HepG2 (cell line): ENCODE measurements around the gene DIABLO. TPM values are rescaled to one million over a fixed set of nuclear protein-coding genes. Genes with fewer than 3 reads are reported as not detected.

ENCODE experiments used
- ATAC-seq: fragments of 200-7000 bp; cut with Tn5 transposase; 3 replicates; pipeline ENCODE4 v1.9.1; 2020; ENCODE audit warnings: mild to moderate bottlenecking, moderate library complexity
- BruUV-seq: library from RNA; stranded (reverse); fragments of 400-500 nt; replicated peaks from 2 replicates; lab custom pipeline; 2021; lab: Mats Ljungman, UMichigan
- CTCF ChIA-PET: fragments of 300-600 bp; formaldehyde crosslinking; extraction: SDS; loops from one replicate; lab custom pipeline; 2021; ENCODE audit warnings: low total read pairs, inconsistent platforms, low intra/inter-chr PET ratio; lab: Yijun Ruan, JAX
- POLR2A ChIA-PET: fragments of 350-600 bp; sonication (Branson Sonifier 250); formaldehyde crosslinking; loops from one replicate; lab custom pipeline; 2020; ENCODE audit warnings: antibody characterized with exemption, inconsistent platforms; lab: Yijun Ruan, JAX
- DNase-seq: peaks from one replicate; pipeline ENCODE4 v3.0.0-alpha.2; 2015; ENCODE audit warnings: low spot score
- FAIRE-seq: peaks from 3 replicates; lab custom pipeline; 2011; peaks lifted over from hg19 to GRCh38; lab: Jason Lieb, UNC
- H2AFZ ChIP-seq: one replicate; pipeline ENCODE4 v1.6.1; 2011; ENCODE audit warnings: low read length, inconsistent platforms
- H3K27ac ChIP-seq: fragments of 300-600 bp; 3 replicates; pipeline ENCODE4 v1.8.0; 2011; ENCODE audit warnings: mixed run types, mild to moderate bottlenecking, mixed read lengths, low read length, inconsistent platforms; ENCODE audit not compliant: insufficient read depth; ENCODE audit errors: extremely low read length
- H3K27me3 ChIP-seq, 2 experiments: fragments of 200-600 bp in 1 of 2; 2 replicates in 1 of 2; 3 replicates in 1 of 2; pipeline versions ENCODE4 v1.6.0 to v1.8.0; 2011; ENCODE audit warnings: low read length in 2 of 2, mild to moderate bottlenecking in 2 of 2, moderate library complexity in 2 of 2, inconsistent platforms in 1 of 2; ENCODE audit not compliant: insufficient read depth in 2 of 2, control insufficient read depth in 1 of 2
- H3K36me3 ChIP-seq, 2 experiments: fragments of 200-600 bp in 1 of 2; replicated peaks in 1 of 2; 2 replicates in 1 of 2; 3 replicates in 1 of 2; pipeline versions ENCODE4 v1.5.1 to v1.8.0; 2011; ENCODE audit warnings: low read length in 2 of 2, inconsistent platforms in 1 of 2; ENCODE audit not compliant: insufficient read depth in 2 of 2, control insufficient read depth in 1 of 2
- H3K4me1 ChIP-seq: 2 replicates; pipeline ENCODE4 v1.5.1; 2012; ENCODE audit warnings: low read length, inconsistent platforms; ENCODE audit not compliant: insufficient read depth
- H3K4me2 ChIP-seq: 2 replicates; pipeline ENCODE4 v1.6.0; 2011; ENCODE audit warnings: low read depth, low read length, inconsistent platforms
- H3K4me3 ChIP-seq, 3 experiments: fragments of 200-600 bp in 1 of 3; sonication (generic), shearing (Covaris generic) in 1 of 3; replicated peaks in 1 of 3; 2 replicates each; pipeline ENCODE4 v1.5.1; 2011 to 2016; ENCODE audit warnings: low read length in 3 of 3, inconsistent platforms in 2 of 3, low read depth in 2 of 3, mild to moderate bottlenecking in 2 of 3, control low read depth in 1 of 3, mixed read lengths in 1 of 3; ENCODE audit not compliant: insufficient read depth in 1 of 3
- H3K79me2 ChIP-seq: one replicate; pipeline ENCODE4 v1.6.1; 2011; ENCODE audit warnings: low read length, inconsistent platforms; ENCODE audit not compliant: insufficient read depth
- H3K9ac ChIP-seq: 2 replicates; pipeline ENCODE4 v1.6.0; 2011; ENCODE audit warnings: mild to moderate bottlenecking, low read depth, low read length, inconsistent platforms; ENCODE audit not compliant: insufficient read depth
- H3K9me3 ChIP-seq: 2 replicates; pipeline ENCODE4 v1.5.1; 2012; ENCODE audit warnings: mild to moderate bottlenecking, low read length
- H4K20me1 ChIP-seq: 2 replicates; pipeline ENCODE4 v1.6.0; 2011; ENCODE audit warnings: inconsistent platforms, mild to moderate bottlenecking, low read length, moderate library complexity; ENCODE audit not compliant: insufficient read depth
- IRF2 ChIP-seq: IDR thresholded peaks from 2 replicates; pipeline ENCODE4 v1.6.1; 2018; ENCODE audit warnings: missing genetic modification reagents, missing compliant biosample characterization
- PRPF4 ChIP-seq: fragments of 200-400 bp; formaldehyde crosslinking; IDR thresholded peaks from 2 replicates; pipeline ENCODE4 v1.6.1; 2016; ENCODE audit warnings: low read length, low read depth; ENCODE audit not compliant: poor library complexity, severe bottlenecking
- SAP130 ChIP-seq: IDR thresholded peaks from 2 replicates; pipeline ENCODE4 v1.6.1; 2016; ENCODE audit warnings: low read depth
- ZNF230 ChIP-seq: sonication (generic); formaldehyde crosslinking; IDR thresholded peaks from 2 replicates; pipeline ENCODE4 v1.4.0; 2020; ENCODE audit warnings: mild to moderate bottlenecking, missing genetic modification reagents
- ZNF431 ChIP-seq: sonication (generic); formaldehyde crosslinking; IDR thresholded peaks from 2 replicates; pipeline ENCODE4 v1.9.0; 2022; ENCODE audit warnings: missing genetic modification reagents, low read depth, mild to moderate bottlenecking, borderline replicate concordance
- ZSCAN22 ChIP-seq: sonication (generic); formaldehyde crosslinking; IDR thresholded peaks from 2 replicates; pipeline ENCODE4 v1.4.0; 2020; ENCODE audit warnings: mild to moderate bottlenecking, missing genetic modification reagents
- WGBS: methylation state at CpG from one replicate; pipeline ENCODE4 v1.1.6; 2017; ENCODE audit warnings: low lambda C conversion rate; 5-methylcytosine and 5-hydroxymethylcytosine counted together
- in situ Hi-C: cut with HindIII; loops from 2 replicates; pipeline ENCODE4 v1.10.0; 2017; ENCODE audit warnings: low pct_unique_long_range_greater_than_20kb; ENCODE audit not compliant: extremely low pct_ligation_motif_present
- intact Hi-C: fragments of 100-400 bp; cut with micrococcal nuclease; formaldehyde crosslinking; loops from one replicate; pipeline ENCODE4 v1.10.0; 2022; ENCODE audit not compliant: unreplicated experiment
- polyA plus RNA-seq, 8 experiments: library from polyadenylated mRNA; depleted of rRNA in 3 of 8; stranded (reverse) in 7 of 8; unstranded in 1 of 8; fragments of >200 nt; fragmentation: Illumina TruSeq in 4 of 8; extraction: Trizol in 4 of 8; gene quantifications; 2 replicates each; pipeline versions ENCODE4 v1.2.1 to v1.2.3, GENCODE V29; 2011 to 2016; ENCODE audit warnings: low read depth in 4 of 8, missing spikeins in 1 of 8, mixed read lengths in 1 of 8; ENCODE audit not compliant: insufficient read depth in 1 of 8
- total RNA-seq, 5 experiments: library from RNA; depleted of rRNA; stranded (reverse); fragments of >200 nt; fragmentation: Illumina TruSeq; extraction: Trizol; gene quantifications; 2 replicates each; pipeline ENCODE4 v1.2.3, GENCODE V29; 2016; ENCODE audit warnings: low read depth in 1 of 5
- TF ChIP-seq, protein P1 (sequence below): sonication (generic); formaldehyde crosslinking; IDR thresholded peaks from 2 replicates; pipeline ENCODE4 v1.5.0; 2020; ENCODE audit warnings: missing genetic modification reagents, mild to moderate bottlenecking, borderline replicate concordance
- TF ChIP-seq, protein P2 (sequence below): sonication (generic); formaldehyde crosslinking; IDR thresholded peaks from 2 replicates; pipeline ENCODE4 v1.5.1; 2020; ENCODE audit warnings: missing genetic modification reagents, mild to moderate bottlenecking, borderline replicate concordance
- TF ChIP-seq, protein P3 (sequence below): IDR thresholded peaks from 2 replicates; pipeline ENCODE4 v1.6.1; 2016; ENCODE audit warnings: missing compliant biosample characterization, missing genetic modification reagents, borderline replicate concordance
- TF ChIP-seq, protein P4 (sequence below): sonication (generic); formaldehyde crosslinking; IDR thresholded peaks from 2 replicates; pipeline ENCODE4 v1.9.0; 2022; ENCODE audit warnings: low read depth, missing genetic modification reagents

DIABLO gene
- total and polyA plus RNA-seq, 2 of the 13 experiments (the other 11 are each of a cell fraction or from before 2014, with no cell fraction given) = 20.7 to 70.9 TPM

DNA sequence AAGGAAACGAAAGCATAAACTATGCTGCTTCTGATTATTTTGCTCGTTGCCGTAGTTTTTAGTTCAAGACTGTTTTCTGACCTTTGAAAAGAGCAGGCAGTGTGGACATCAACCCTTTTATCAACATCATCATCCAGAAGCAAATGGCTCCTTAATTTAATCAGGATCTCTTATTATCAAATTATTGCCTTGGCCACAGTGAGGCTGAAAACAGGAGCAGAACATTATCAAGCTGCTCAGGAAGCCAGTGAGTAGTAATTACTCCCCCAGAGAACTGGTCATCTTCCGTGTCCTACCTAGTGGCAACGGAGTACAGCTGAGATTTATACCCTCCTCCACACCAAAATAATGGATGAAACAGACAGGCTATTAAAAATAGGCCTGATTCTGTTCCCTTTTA lies 2.2 kb upstream of the DIABLO start:
- no peak overlapping the region for H3K4me2 ChIP-seq
- no TSS peak for BruUV-seq
- H4K20me1 ChIP-seq = peaks cover 15% of the 10 kb centered on the region; the same call in 1 of the 2 replicates
- no peak overlapping the region for H3K9ac ChIP-seq
- H3K27ac ChIP-seq = no peak overlapping the region
- FAIRE-seq (no peak), ATAC-seq (no peak), DNase-seq (no peak)
- TF ChIP-seq, protein P1, sequence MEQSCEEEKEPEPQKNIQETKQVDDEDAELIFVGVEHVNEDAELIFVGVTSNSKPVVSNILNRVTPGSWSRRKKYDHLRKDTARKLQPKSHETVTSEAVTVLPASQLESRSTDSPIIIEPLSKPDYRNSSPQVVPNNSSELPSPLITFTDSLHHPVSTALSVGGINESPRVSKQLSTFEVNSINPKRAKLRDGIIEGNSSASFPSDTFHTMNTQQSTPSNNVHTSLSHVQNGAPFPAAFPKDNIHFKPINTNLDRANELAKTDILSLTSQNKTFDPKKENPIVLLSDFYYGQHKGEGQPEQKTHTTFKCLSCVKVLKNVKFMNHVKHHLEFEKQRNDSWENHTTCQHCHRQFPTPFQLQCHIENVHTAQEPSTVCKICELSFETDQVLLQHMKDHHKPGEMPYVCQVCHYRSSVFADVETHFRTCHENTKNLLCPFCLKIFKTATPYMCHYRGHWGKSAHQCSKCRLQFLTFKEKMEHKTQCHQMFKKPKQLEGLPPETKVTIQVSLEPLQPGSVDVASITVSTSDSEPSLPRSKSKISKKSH (CRISPR knock-in tag) = no peak
- no peak for TF ChIP-seq PRPF4
- TF ChIP-seq, protein P2, sequence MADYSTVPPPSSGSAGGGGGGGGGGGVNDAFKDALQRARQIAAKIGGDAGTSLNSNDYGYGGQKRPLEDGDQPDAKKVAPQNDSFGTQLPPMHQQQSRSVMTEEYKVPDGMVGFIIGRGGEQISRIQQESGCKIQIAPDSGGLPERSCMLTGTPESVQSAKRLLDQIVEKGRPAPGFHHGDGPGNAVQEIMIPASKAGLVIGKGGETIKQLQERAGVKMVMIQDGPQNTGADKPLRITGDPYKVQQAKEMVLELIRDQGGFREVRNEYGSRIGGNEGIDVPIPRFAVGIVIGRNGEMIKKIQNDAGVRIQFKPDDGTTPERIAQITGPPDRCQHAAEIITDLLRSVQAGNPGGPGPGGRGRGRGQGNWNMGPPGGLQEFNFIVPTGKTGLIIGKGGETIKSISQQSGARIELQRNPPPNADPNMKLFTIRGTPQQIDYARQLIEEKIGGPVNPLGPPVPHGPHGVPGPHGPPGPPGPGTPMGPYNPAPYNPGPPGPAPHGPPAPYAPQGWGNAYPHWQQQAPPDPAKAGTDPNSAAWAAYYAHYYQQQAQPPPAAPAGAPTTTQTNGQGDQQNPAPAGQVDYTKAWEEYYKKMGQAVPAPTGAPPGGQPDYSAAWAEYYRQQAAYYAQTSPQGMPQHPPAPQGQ (CRISPR knock-in tag) = no peak
- no peaks in the 10 kb centered on the region for H3K9me3 ChIP-seq
- peaks cover 2 to 25% of the 10 kb centered on the region in 2 experiments; a peak in 3 of 5 replicates for H3K36me3 ChIP-seq
- no peak overlapping the region for H3K4me3 ChIP-seq
- intact Hi-C loops = no loop called here
- peaks cover 24% of the 10 kb centered on the region for H3K79me2 ChIP-seq
- POLR2A ChIA-PET = no interaction called here
- in situ Hi-C loops = no loop called here
- no peaks in the 10 kb centered on the region; a peak in 1 of 5 replicates for H3K27me3 ChIP-seq
- H3K4me1 ChIP-seq = peaks cover 25% of the 10 kb centered on the region
- H2AFZ ChIP-seq = no peak overlapping the region
- 100% methylated on average over 5 of the region's 5 CpGs for WGBS
- CTCF ChIA-PET = no interaction called here

DNA sequence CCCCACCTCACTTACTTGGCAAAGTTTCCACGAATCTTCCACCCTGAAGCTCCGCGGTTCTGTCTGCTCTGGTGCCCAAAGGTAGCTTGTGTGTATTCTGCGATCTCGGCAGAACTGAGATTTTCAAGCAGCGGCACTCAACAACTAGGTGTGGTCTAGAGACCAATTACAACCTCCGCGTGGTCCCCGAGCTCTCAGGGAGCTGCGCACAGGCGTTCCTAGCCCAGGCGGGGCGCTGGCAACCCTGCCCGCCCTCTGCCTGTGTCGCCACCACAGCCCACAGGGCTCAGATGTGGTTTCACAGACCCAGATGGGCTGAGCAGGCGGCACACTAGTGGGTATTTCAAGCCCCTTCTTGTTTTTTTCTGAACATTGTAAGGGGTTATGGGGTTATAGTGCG lies 1.5 kb upstream of the DIABLO start:
- Histone ChIP-seq H3K9ac (no peak overlapping the region), H3K27ac (no peak overlapping the region), H3K4me1 (peaks cover 25% of the 10 kb centered on the region), H3K79me2 (peaks cover 27% of the 10 kb centered on the region), H3K4me2 (no peak overlapping the region), H3K36me3 (peaks cover 3 to 23% of the 10 kb centered on the region in 2 experiments; a peak in 4 of 5 replicates), H3K4me3 (no peak overlapping the region), H3K27me3 (no peaks in the 10 kb centered on the region; a peak in 1 of 5 replicates), H2AFZ (no peak overlapping the region), H3K9me3 (no peaks in the 10 kb centered on the region), H4K20me1 (peaks cover 15% of the 10 kb centered on the region; the same call in 1 of the 2 replicates)
- no peak for ATAC-seq
- WGBS = 99% methylated on average over 15 of the region's 17 CpGs
- CTCF ChIA-PET = no interaction called here
- no peak for FAIRE-seq
- no TSS peak for BruUV-seq
- in situ Hi-C loops = no loop called here
- intact Hi-C loops = no loop called here
- DNase-seq = no peak
- POLR2A ChIA-PET = no interaction called here
- TF ChIP-seq, protein P3, sequence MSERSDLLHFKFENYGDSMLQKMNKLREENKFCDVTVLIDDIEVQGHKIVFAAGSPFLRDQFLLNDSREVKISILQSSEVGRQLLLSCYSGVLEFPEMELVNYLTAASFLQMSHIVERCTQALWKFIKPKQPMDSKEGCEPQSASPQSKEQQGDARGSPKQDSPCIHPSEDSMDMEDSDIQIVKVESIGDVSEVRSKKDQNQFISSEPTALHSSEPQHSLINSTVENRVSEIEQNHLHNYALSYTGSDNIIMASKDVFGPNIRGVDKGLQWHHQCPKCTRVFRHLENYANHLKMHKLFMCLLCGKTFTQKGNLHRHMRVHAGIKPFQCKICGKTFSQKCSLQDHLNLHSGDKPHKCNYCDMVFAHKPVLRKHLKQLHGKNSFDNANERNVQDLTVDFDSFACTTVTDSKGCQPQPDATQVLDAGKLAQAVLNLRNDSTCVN = no peak
- TF ChIP-seq ZNF431 = no peak
- no peak for TF ChIP-seq IRF2 (CRISPR knock-in tag)
- TF ChIP-seq, protein P4, sequence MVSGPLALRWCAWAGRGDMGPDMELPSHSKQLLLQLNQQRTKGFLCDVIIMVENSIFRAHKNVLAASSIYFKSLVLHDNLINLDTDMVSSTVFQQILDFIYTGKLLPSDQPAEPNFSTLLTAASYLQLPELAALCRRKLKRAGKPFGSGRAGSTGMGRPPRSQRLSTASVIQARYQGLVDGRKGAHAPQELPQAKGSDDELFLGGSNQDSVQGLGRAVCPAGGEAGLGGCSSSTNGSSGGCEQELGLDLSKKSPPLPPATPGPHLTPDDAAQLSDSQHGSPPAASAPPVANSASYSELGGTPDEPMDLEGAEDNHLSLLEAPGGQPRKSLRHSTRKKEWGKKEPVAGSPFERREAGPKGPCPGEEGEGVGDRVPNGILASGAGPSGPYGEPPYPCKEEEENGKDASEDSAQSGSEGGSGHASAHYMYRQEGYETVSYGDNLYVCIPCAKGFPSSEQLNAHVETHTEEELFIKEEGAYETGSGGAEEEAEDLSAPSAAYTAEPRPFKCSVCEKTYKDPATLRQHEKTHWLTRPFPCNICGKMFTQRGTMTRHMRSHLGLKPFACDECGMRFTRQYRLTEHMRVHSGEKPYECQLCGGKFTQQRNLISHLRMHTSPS = no peak
- TF ChIP-seq ZSCAN22 (CRISPR knock-in tag) = no peak
- TF ChIP-seq ZNF230 = no peak
- TF ChIP-seq SAP130 (CRISPR knock-in tag) = no peak
